Neural cell (in vitro differentiated cells): ENCODE measurements around the gene SH3BGRL.

Experiments
- CTCF ChIP-seq: fragments of 450-650 bp; IDR thresholded peaks from 2 replicates; pipeline ENCODE4 v1.5.1; 2014; ENCODE audit warnings: antibody characterized with exemption, mild to moderate bottlenecking, moderate library complexity; ENCODE audit not compliant: poor library complexity, severe bottlenecking
- EP300 ChIP-seq: fragments of 450-650 bp; conservative IDR thresholded peaks from 2 replicates; pipeline ENCODE4 v1.6.1; 2014; ENCODE audit warnings: antibody characterized with exemption, mild to moderate bottlenecking, moderate library complexity; ENCODE audit not compliant: poor library complexity, severe bottlenecking
- EZH2 ChIP-seq: fragments of 200-600, 300-800 bp; shearing (Covaris generic), sonication (generic); IDR thresholded peaks from 2 replicates; pipeline ENCODE4 v1.6.1; 2014; ENCODE audit warnings: antibody characterized with exemption, low read length, borderline replicate concordance, mild to moderate bottlenecking; ENCODE audit not compliant: insufficient read depth, poor library complexity, severe bottlenecking

GRCh38 chrX:81195712-81196111 is 6.2 kb upstream of the SH3BGRL start:
- no peak for TF ChIP-seq CTCF
- TF ChIP-seq EZH2: no peak
- no peak for TF ChIP-seq EP300
